Measurements from ENCODE around the gene ZP1. TPM values are rescaled to one million over a fixed set of nuclear protein-coding genes. Genes with fewer than 3 reads are reported as not detected.
"Not testable (repeated sequence)": the region's sequence is repeated elsewhere in the genome, so short reads cannot be mapped to it uniquely, and the experiment has no call there.

The ZP1 gene
- polyA plus RNA-seq (ENCODE audit: insufficient read length in 12 of 12), result under 1 TPM in 3 of 12 donors, not detected in 9; 0.11 to 0.24 (median 0.15) TPM
- long read RNA-seq, donor 1, result 0 reads
- long read RNA-seq, donor 2, result 0 reads
- long read RNA-seq, donor 3, result 0 reads
- long read RNA-seq, donor 4, result 0 reads
- long read RNA-seq, donor 5, result 0 reads
- long read RNA-seq, donor 6, result 0 reads
- long read RNA-seq, donor 7, result 0 reads
- long read RNA-seq, donor 8, result 0 reads
- long read RNA-seq, donor 9, result 0 reads
- long read RNA-seq, donor 10, result 0 reads
- long read RNA-seq, donor 11, result 0 reads

- no peak for DNase-seq
These were observed at the start of gene ZP1 for GRCh38 chr11:60866911-60867870. ZP1 (plus strand) TSS chr11:60867542; CDS start chr11:60867562, 20 bp downstream.

GRCh38 chr11:60818057-60818456 is 49.3 kb upstream of the ZP1 start:
- no peak for DNase-seq

GRCh38 chr11:60821827-60822599 is 45.3 kb upstream of the ZP1 start:
- no peak for DNase-seq

GRCh38 chr11:60823745-60824306 is 43.5 kb upstream of the ZP1 start:
- DNase-seq, result not testable (repeated sequence)

GRCh38 chr11:60825118-60825517 is 42.2 kb upstream of the ZP1 start:
- DNase-seq, result no peak

GRCh38 chr11:60825790-60826189 is 41.6 kb upstream of the ZP1 start:
- no peak for DNase-seq

- no peak for DNase-seq
These were observed 36.7 kb upstream of the ZP1 start for GRCh38 chr11:60830478-60831142.

- peak; percentile 81 for DNase-seq
These were observed 36.2 kb upstream of the ZP1 start for GRCh38 chr11:60831143-60831500.

GRCh38 chr11:60831501-60832079 is 35.8 kb upstream of the ZP1 start:
- DNase-seq, result no peak

GRCh38 chr11:60834742-60835533 is 32.4 kb upstream of the ZP1 start:
- DNase-seq, result no peak

- DNase-seq, result no peak
These were observed 31.9 kb upstream of the ZP1 start for GRCh38 chr11:60835534-60835846.

- no peak for DNase-seq
These were observed 30.4 kb upstream of the ZP1 start for GRCh38 chr11:60836866-60837515.

- DNase-seq, result no peak
These were observed 29.2 kb upstream of the ZP1 start for GRCh38 chr11:60838132-60838531.

GRCh38 chr11:60840470-60841430 is 26.6 kb upstream of the ZP1 start:
- peak; percentile 88 for DNase-seq

- peak; percentile 99 for DNase-seq
These were observed 25.3 kb upstream of the ZP1 start, which contains the start of gene CCDC86 for GRCh38 chr11:60841797-60842667. CCDC86 (plus strand) TSS chr11:60842113; CDS start chr11:60842125, 12 bp downstream.

- DNase-seq, result no peak
These were observed 24.4 kb upstream of the ZP1 start for GRCh38 chr11:60842668-60843600.

All from muscle of arm (tissue), 14 donors.